ENCODE data around the gene DCLK1.

DCLK1 gene

GRCh38 chr13:35780613-35781012, 350.6 kb downstream of the DCLK1 start:
- no peak for DNase-seq

GRCh38 chr13:35771898-35772297, 359.3 kb downstream of the DCLK1 start:
- peak in 1 of 2 experiments; percentile 10 for DNase-seq

- no peak for DNase-seq
These were observed 360.4 kb downstream of the DCLK1 start for GRCh38 chr13:35770756-35771297.

- DNase-seq: no peak
These were observed 361.4 kb downstream of the DCLK1 start for GRCh38 chr13:35769812-35770211.

GRCh38 chr13:35768551-35768950, 362.6 kb downstream of the DCLK1 start:
- DNase-seq: peak in 1 of 2 experiments; percentile 35

GRCh38 chr13:35768073-35768472, 363.1 kb downstream of the DCLK1 start:
- DNase-seq: peak; percentile 76 to 90

GRCh38 chr13:35767256-35767976, 363.8 kb downstream of the DCLK1 start:
- peak; percentile 92 to 97 for DNase-seq

- no peak for DNase-seq
These were observed 364.5 kb downstream of the DCLK1 start for GRCh38 chr13:35766663-35767062.

- DNase-seq: no peak
These were observed 365.2 kb downstream of the DCLK1 start for GRCh38 chr13:35765941-35766340.

GRCh38 chr13:35765366-35765765, 365.8 kb downstream of the DCLK1 start:
- DNase-seq: no peak

GRCh38 chr13:35764326-35765015, 366.7 kb downstream of the DCLK1 start:
- DNase-seq: no peak

- no peak for DNase-seq
These were observed 367.4 kb downstream of the DCLK1 start for GRCh38 chr13:35763782-35764123.

- no peak for DNase-seq
These were observed 368.0 kb downstream of the DCLK1 start for GRCh38 chr13:35763060-35763781.

GRCh38 chr13:35761440-35762252, 369.5 kb downstream of the DCLK1 start:
- no peak for DNase-seq

- DNase-seq: no peak
These were observed 370.4 kb downstream of the DCLK1 start for GRCh38 chr13:35760735-35761281.

GRCh38 chr13:35747594-35747993, 383.6 kb downstream of the DCLK1 start:
- no peak for DNase-seq

- peak in 1 of 2 experiments; percentile 71 for DNase-seq
These were observed 386.5 kb downstream of the DCLK1 start for GRCh38 chr13:35744566-35745178.

GRCh38 chr13:35744144-35744543, 387.0 kb downstream of the DCLK1 start:
- DNase-seq: no peak

GRCh38 chr13:35743165-35743564, 388.0 kb downstream of the DCLK1 start:
- DNase-seq: no peak

- no peak for DNase-seq
These were observed 389.5 kb downstream of the DCLK1 start for GRCh38 chr13:35741657-35742056.

- no peak for DNase-seq
These were observed 394.3 kb downstream of the DCLK1 start for GRCh38 chr13:35736876-35737275.

- DNase-seq: no peak
These were observed 397.4 kb downstream of the DCLK1 start for GRCh38 chr13:35733827-35734226.

Data from NCI-H446 (cell line).